GM12864 (cell line): Measurements from ENCODE around the gene KRT85.
"Not testable (repeated sequence)": the region's sequence is repeated elsewhere in the genome, so short reads cannot be mapped to it uniquely, and the experiment has no call there.

ENCODE experiments used
- DNase-seq: peaks from one replicate; pipeline ENCODE4 v3.0.0-alpha.2; 2011; ENCODE audit warnings: low read depth
- H3K4me3 ChIP-seq: 2 replicates; pipeline ENCODE4 v1.5.1; 2011; ENCODE audit warnings: mild to moderate bottlenecking, low read depth, low read length, control low read depth
- CTCF ChIP-seq: IDR thresholded peaks from 2 replicates; pipeline ENCODE4 v1.5.1; 2011; ENCODE audit warnings: low read depth, mild to moderate bottlenecking, moderate library complexity, low read length, control low read depth, inconsistent platforms; ENCODE audit errors: missing control alignments

The KRT85 gene

GRCh38 chr12:52347016-52347415 lies 20.3 kb downstream of the KRT85 start:
- no peak for DNase-seq
- no peak overlapping the region for H3K4me3 ChIP-seq
- TF ChIP-seq CTCF: no peak

DNA sequence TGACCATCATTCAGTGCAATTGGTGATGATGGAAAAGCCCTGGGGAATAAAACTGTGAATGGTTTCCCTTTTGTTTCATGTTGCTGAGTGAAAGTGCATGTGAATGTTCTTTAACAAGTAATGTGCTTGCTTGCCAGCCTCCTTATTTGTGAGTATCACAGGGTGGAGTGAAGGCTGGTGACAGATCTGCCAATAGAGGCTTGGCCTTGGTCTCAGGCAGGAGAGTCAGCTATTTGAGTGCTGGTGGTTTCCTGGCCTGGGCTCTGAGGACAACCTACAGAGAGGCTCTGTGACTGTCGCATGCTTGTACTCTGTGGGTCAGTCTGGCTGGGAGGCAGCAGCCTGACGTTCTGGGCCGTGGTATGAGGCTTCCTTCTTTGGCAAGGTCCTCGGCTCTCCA lies 20.7 kb downstream of the KRT85 start:
- TF ChIP-seq CTCF: no peak
- no peak for DNase-seq
- H3K4me3 ChIP-seq: no peak overlapping the region

GRCh38 chr12:52345041-52345440 lies 22.2 kb downstream of the KRT85 start:
- DNase-seq, H3K4me3 ChIP-seq: not testable (repeated sequence)

- no peak for DNase-seq
- no peak overlapping the region for H3K4me3 ChIP-seq
- no peak for TF ChIP-seq CTCF
These were observed 23.2 kb downstream of the KRT85 start for GRCh38 chr12:52344111-52344510.

DNA sequence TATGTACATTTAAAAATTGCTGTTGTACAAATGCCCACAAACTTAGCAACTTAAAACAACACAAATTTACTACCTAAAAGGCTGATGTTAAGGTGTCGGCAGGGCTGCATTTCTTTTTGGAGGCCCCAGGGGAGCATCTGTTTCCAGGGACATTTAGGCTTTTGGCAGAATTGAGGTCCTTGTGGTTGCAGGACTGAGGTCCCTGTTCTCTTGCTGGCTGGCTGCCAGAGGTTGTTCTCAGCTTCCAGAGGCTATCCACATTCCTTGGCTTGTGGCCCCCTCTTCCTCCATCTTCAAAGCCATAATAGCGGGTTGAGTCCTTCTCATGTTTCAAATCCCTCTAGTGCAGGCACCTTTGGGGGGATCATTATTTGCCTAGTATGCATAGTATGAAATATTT lies 23.7 kb downstream of the KRT85 start:
- H3K4me3 ChIP-seq: no peak overlapping the region
- DNase-seq: no peak
- TF ChIP-seq CTCF: no peak

GRCh38 chr12:52342781-52343490 lies 24.3 kb downstream of the KRT85 start:
- DNase-seq: no peak
- no peak for TF ChIP-seq CTCF
- no peak overlapping the region for H3K4me3 ChIP-seq

DNA sequence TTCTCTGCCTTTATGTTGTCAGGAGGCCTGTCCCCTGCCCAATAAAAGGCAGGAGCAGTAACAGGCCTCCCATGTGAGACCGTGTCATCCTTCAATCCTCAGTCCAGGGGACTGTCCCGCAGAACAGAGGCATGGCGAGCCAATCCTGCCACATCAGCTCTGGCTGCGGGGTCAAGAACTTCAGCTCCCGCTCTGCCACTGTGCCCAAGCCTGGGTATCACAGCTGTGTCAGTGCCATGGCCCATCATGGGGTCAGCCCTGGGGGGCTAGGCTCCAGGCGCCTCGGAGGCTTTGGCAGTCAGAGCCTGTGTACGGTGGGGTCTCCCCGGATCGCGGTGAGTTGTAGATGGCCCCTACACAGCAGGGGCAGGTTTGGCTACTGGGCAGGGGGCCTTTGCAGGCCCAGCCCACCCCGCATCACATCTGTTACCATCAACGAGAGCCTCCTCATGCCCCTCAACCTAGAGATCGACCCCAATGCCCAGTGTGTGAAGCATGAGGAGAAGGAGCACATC lies 26.2 kb downstream of the KRT85 start:
- TF ChIP-seq CTCF: no peak
- no peak overlapping the region for H3K4me3 ChIP-seq
- DNase-seq: no peak
